ENCODE measurements around the gene BACH2. TPM values are rescaled to one million over a fixed set of nuclear protein-coding genes. Genes with fewer than 3 reads are reported as not detected.

BACH2 gene
- total and polyA plus RNA-seq, 2 of the 4 experiments (the other 2 are of a cell fraction) = 1.3 to 1.4 TPM

- H3K4me2 ChIP-seq (ENCODE audit: low read depth, low read length) = no peak overlapping the region
- no peaks in the 10 kb centered on the region for H3K9me3 ChIP-seq (ENCODE audit: control insufficient read depth, insufficient read depth, low read length)
- no peak overlapping the region for H3K14ac ChIP-seq (replicated peaks; ENCODE audit: low read depth, low read length)
- no peaks in the 10 kb centered on the region for H3K36me3 ChIP-seq (ENCODE audit: control insufficient read depth, insufficient read depth, low read length)
- dilution Hi-C loops (cut with HindIII; ENCODE audit: low sequenced_read_pairs, unreplicated experiment) = no loop called here
- intact Hi-C loops (cut with micrococcal nuclease) = no loop called here
- no peak overlapping the region for H4K5ac ChIP-seq (ENCODE audit: low read depth, low read length)
- H3K79me1 ChIP-seq (ENCODE audit: low read depth in 1 of 2, low read length in 2 of 2) = no peaks in the 10 kb centered on the region
- in situ Hi-C loops (cut with MboI; ENCODE audit: low sequenced_read_pairs) = no loop called here
- no peak overlapping the region for H4K8ac ChIP-seq (ENCODE audit: low read depth in 2 of 2, low read length in 2 of 2)
- H2BK20ac ChIP-seq (ENCODE audit: low read depth, low read length) = no peak overlapping the region
- no peak overlapping the region for H3K56ac ChIP-seq (ENCODE audit: extremely low read depth, insufficient read depth, low read length)
- H2AK5ac ChIP-seq (ENCODE audit: low read depth, low read length) = no peak overlapping the region
- no peak overlapping the region for H3K4me3 ChIP-seq (ENCODE audit: insufficient read depth, low read depth, low read length)
- H2BK5ac ChIP-seq (ENCODE audit: low read depth, low read length, poor library complexity, severe bottlenecking) = no peak overlapping the region
- no peak overlapping the region for H3K4ac ChIP-seq (ENCODE audit: low read depth, low read length)
- POLR2A ChIA-PET (ENCODE audit: unreplicated experiment) = no interaction called here
- H3K18ac ChIP-seq (ENCODE audit: low read depth, low read length) = no peak overlapping the region
- H4K20me1 ChIP-seq (ENCODE audit: insufficient read depth, low read length) = no peaks in the 10 kb centered on the region
- DNase-seq = no peak
- H2BK120ac ChIP-seq (ENCODE audit: low read depth, low read length) = no peak overlapping the region
- no peak for ATAC-seq (ENCODE audit: low read depth)
- peaks cover 4% of the 10 kb centered on the region for H3K4me1 ChIP-seq (ENCODE audit: control insufficient read depth, insufficient read depth, low read length)
- H3K27me3 ChIP-seq (ENCODE audit: control insufficient read depth, insufficient read depth, low read length) = 0 out of 2 replicates have a peak, but pooled peaks cover 1% of the 10 kb centered on the region
- no peaks in the 10 kb centered on the region for H3K9me1 ChIP-seq (ENCODE audit: insufficient read depth, low read length)
- TF ChIP-seq FOS (IDR thresholded peaks at IDR 0.05; ENCODE audit: low read depth, low read length) (no peak), RFX5 (IDR thresholded peaks at IDR 0.05; ENCODE audit: low read depth, low read length) (no peak), POLR2A (IDR thresholded peaks at IDR 0.05; ENCODE audit: low read depth, low read length) (no peak), RCOR1 (IDR thresholded peaks at IDR 0.05; ENCODE audit: insufficient replicate concordance, low read length) (no peak), CTCF (conservative IDR thresholded peaks at IDR 0.05; ENCODE audit: low read depth, low read length) (no peak), MAZ (IDR thresholded peaks at IDR 0.05; ENCODE audit: borderline replicate concordance, low read depth, low read length) (no peak), CEBPB (IDR thresholded peaks at IDR 0.05; ENCODE audit: low read depth, low read length) (no peak), MAFK (IDR thresholded peaks at IDR 0.05; ENCODE audit: low read depth, low read length) (no peak)
- no peak overlapping the region for H4K91ac ChIP-seq (ENCODE audit: insufficient read depth, low read depth, low read length)
- no peak overlapping the region for H2AK9ac ChIP-seq (replicated peaks; ENCODE audit: low read depth, low read length, poor library complexity)
- WGBS, 2 experiments (ENCODE audit: extremely low coverage in 2 of 2, insufficient read length in 1 of 2) = no CpG with 5 or more reads among the region's 3 CpGs
- CTCF ChIA-PET = no interaction called here
- H3K27ac ChIP-seq (ENCODE audit: insufficient read depth, low read length) = no peak overlapping the region
- H2AFZ ChIP-seq (replicated peaks; ENCODE audit: low read length, poor library complexity) = no peak overlapping the region
- no peak overlapping the region for H3K9ac ChIP-seq (ENCODE audit: low read depth, low read length)
- BruUV-seq (replicated peaks) = no TSS peak
- H2BK15ac ChIP-seq (ENCODE audit: low read depth, low read length) = no peak overlapping the region
- H3K23ac ChIP-seq (ENCODE audit: low read depth, low read length) = no peak overlapping the region
Observed at GRCh38 chr6:90149280-90149679, 147.4 kb downstream of the BACH2 start.
